Endothelial cell of umbilical vein (primary cell): ENCODE measurements around the gene WDR90.

Experiments used
- EZH2 ChIP-seq: IDR thresholded peaks from 2 replicates; pipeline ENCODE4 v1.6.1; 2012; ENCODE audit warnings: borderline replicate concordance, low read depth, mild to moderate bottlenecking, moderate library complexity, low read length, inconsistent platforms; ENCODE audit not compliant: severe bottlenecking
- POLR2A ChIP-seq: IDR thresholded peaks from 2 replicates; pipeline ENCODE4 v1.6.1; 2012; ENCODE audit warnings: low read depth, mild to moderate bottlenecking, control low read depth, low read length
- TF ChIP-seq, protein P1 (sequence below), 2 donors: IDR thresholded peaks; 1 replicate in 1 of 2; 2 replicates in 1 of 2; pipeline ENCODE4 v1.5.1; 2011; ENCODE audit warnings: low read length in 2 of 2, mild to moderate bottlenecking in 2 of 2, moderate library complexity in 2 of 2, control low read depth in 1 of 2, inconsistent platforms in 1 of 2, low read depth in 1 of 2; ENCODE audit not compliant: insufficient read depth in 1 of 2; ENCODE audit errors: extremely low read depth in 1 of 2

- TF ChIP-seq, protein P1, sequence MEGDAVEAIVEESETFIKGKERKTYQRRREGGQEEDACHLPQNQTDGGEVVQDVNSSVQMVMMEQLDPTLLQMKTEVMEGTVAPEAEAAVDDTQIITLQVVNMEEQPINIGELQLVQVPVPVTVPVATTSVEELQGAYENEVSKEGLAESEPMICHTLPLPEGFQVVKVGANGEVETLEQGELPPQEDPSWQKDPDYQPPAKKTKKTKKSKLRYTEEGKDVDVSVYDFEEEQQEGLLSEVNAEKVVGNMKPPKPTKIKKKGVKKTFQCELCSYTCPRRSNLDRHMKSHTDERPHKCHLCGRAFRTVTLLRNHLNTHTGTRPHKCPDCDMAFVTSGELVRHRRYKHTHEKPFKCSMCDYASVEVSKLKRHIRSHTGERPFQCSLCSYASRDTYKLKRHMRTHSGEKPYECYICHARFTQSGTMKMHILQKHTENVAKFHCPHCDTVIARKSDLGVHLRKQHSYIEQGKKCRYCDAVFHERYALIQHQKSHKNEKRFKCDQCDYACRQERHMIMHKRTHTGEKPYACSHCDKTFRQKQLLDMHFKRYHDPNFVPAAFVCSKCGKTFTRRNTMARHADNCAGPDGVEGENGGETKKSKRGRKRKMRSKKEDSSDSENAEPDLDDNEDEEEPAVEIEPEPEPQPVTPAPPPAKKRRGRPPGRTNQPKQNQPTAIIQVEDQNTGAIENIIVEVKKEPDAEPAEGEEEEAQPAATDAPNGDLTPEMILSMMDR (IDR thresholded peaks at IDR 0.05; ENCODE audit: extremely low read depth in 1 of 2, insufficient read depth in 1 of 2, low read depth in 1 of 2, low read length in 2 of 2), result no peak
- TF ChIP-seq EZH2 (no peak), POLR2A (no peak)
Measured at GRCh38 chr16:620700-621525, 28.3 kb upstream of the WDR90 start.
